Measurements from ENCODE around the gene YTHDF1.
A peak's percentile ranks its signal among the peaks of the same experiment; 100 is the strongest.

YTHDF1 gene

DNA sequence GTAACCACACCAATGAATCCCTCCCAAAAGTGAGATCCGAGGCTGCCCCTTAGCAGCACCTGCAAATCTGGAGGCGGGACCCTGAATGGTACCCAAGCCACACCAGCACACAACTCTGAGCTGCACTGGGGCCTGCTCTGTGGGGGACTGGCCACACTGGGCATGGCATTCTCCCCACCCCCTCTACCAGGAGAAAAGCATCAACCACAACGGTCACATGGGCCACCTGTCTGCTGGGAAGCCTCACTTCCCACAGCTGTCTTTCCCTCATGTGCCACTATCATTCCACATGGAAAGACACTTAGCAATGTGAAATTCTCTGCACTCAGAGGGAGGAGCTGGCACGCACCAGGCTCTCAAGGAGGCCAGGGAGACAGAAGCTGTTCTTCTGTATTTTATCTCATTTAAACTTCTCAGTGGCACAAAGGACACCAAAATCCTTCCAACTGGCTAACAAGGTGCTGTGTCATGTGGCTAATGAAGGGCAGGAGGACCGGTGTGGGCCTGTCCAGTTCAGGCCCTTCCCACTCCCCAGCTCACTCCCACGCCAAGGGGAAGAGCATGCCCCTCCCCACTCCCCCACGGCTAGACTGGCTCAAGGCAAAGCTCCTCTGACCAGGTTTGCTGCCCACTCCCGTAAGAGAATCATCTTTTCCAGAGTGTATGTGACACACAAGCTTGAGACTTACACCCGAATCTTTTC is 19.0 kb downstream of the YTHDF1 start (continued):
- TF ChIP-seq, protein P1, sequence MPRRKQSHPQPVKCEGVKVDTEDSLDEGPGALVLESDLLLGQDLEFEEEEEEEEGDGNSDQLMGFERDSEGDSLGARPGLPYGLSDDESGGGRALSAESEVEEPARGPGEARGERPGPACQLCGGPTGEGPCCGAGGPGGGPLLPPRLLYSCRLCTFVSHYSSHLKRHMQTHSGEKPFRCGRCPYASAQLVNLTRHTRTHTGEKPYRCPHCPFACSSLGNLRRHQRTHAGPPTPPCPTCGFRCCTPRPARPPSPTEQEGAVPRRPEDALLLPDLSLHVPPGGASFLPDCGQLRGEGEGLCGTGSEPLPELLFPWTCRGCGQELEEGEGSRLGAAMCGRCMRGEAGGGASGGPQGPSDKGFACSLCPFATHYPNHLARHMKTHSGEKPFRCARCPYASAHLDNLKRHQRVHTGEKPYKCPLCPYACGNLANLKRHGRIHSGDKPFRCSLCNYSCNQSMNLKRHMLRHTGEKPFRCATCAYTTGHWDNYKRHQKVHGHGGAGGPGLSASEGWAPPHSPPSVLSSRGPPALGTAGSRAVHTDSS (tag by site-specific recombination; IDR thresholded peaks at IDR 0.05) = no peak
- no peak for TF ChIP-seq ZXDB (tag by site-specific recombination; IDR thresholded peaks at IDR 0.05)
- TF ChIP-seq HOXC10 (CRISPR knock-in tag; IDR thresholded peaks at IDR 0.05) = no peak
- TF ChIP-seq ZNF777 (tag by site-specific recombination; IDR thresholded peaks at IDR 0.05; ENCODE audit: borderline replicate concordance) = no peak
- TF ChIP-seq ZNF2 (tag by site-specific recombination; IDR thresholded peaks at IDR 0.05) = no peak
- TF ChIP-seq ZFHX2 (tag by site-specific recombination; conservative IDR thresholded peaks at IDR 0.05) = peak; percentile 85
- TF ChIP-seq ZNF366 (tag by site-specific recombination; conservative IDR thresholded peaks at IDR 0.05) = no peak
- TF ChIP-seq ZNF830 (tag by site-specific recombination; IDR thresholded peaks at IDR 0.05; ENCODE audit: low read depth) = no peak
- TF ChIP-seq ZNF623 (tag by site-specific recombination; IDR thresholded peaks at IDR 0.05) = no peak
- TF ChIP-seq, protein P2, sequence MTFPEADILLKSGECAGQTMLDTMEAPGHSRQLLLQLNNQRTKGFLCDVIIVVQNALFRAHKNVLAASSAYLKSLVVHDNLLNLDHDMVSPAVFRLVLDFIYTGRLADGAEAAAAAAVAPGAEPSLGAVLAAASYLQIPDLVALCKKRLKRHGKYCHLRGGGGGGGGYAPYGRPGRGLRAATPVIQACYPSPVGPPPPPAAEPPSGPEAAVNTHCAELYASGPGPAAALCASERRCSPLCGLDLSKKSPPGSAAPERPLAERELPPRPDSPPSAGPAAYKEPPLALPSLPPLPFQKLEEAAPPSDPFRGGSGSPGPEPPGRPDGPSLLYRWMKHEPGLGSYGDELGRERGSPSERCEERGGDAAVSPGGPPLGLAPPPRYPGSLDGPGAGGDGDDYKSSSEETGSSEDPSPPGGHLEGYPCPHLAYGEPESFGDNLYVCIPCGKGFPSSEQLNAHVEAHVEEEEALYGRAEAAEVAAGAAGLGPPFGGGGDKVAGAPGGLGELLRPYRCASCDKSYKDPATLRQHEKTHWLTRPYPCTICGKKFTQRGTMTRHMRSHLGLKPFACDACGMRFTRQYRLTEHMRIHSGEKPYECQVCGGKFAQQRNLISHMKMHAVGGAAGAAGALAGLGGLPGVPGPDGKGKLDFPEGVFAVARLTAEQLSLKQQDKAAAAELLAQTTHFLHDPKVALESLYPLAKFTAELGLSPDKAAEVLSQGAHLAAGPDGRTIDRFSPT (tag by site-specific recombination; IDR thresholded peaks at IDR 0.05) = no peak
- 0 out of 2 replicates have a peak, but pooled peaks have one; percentile 20 for TF ChIP-seq GLIS2 (tag by site-specific recombination; IDR thresholded peaks at IDR 0.05)
- no peak for TF ChIP-seq ZNF561 (tag by site-specific recombination; IDR thresholded peaks at IDR 0.05; ENCODE audit: borderline replicate concordance)
- no peak for TF ChIP-seq ZNF16 (tag by site-specific recombination; IDR thresholded peaks at IDR 0.05; ENCODE audit: low read depth)
- no peak for TF ChIP-seq ZNF768 (tag by site-specific recombination; IDR thresholded peaks at IDR 0.05)
- TF ChIP-seq ZFP69B (tag by site-specific recombination; IDR thresholded peaks at IDR 0.05) = no peak
- TF ChIP-seq ZNF341 (tag by site-specific recombination; IDR thresholded peaks at IDR 0.05; ENCODE audit: low read depth) = peak; percentile 86
- TF ChIP-seq, protein P3, sequence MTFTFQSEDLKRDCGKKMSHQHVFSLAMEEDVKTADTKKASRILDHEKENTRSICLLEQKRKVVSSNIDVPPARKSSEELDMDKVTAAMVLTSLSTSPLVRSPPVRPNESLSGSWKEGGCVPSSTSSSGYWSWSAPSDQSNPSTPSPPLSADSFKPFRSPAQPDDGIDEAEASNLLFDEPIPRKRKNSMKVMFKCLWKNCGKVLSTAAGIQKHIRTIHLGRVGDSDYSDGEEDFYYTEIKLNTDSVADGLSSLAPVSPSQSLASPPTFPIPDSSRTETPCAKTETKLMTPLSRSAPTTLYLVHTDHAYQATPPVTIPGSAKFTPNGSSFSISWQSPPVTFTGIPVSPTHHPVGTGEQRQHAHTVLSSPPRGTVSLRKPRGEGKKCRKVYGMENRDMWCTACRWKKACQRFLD (tag by site-specific recombination; IDR thresholded peaks at IDR 0.05) = no peak
- TF ChIP-seq FEZF1 (tag by site-specific recombination; IDR thresholded peaks at IDR 0.05) = no peak
- no peak for TF ChIP-seq ZBTB10 (tag by site-specific recombination; IDR thresholded peaks at IDR 0.05)
- no peak for TF ChIP-seq ZNF677 (tag by site-specific recombination; IDR thresholded peaks at IDR 0.05)
- no peak for TF ChIP-seq ZNF791 (tag by site-specific recombination; IDR thresholded peaks at IDR 0.05)
- TF ChIP-seq, protein P4, sequence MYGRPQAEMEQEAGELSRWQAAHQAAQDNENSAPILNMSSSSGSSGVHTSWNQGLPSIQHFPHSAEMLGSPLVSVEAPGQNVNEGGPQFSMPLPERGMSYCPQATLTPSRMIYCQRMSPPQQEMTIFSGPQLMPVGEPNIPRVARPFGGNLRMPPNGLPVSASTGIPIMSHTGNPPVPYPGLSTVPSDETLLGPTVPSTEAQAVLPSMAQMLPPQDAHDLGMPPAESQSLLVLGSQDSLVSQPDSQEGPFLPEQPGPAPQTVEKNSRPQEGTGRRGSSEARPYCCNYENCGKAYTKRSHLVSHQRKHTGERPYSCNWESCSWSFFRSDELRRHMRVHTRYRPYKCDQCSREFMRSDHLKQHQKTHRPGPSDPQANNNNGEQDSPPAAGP (tag by site-specific recombination; IDR thresholded peaks at IDR 0.05) = no peak
- TF ChIP-seq SCRT1 (tag by site-specific recombination; IDR thresholded peaks at IDR 0.05; ENCODE audit: borderline replicate concordance) = 0 out of 2 replicates have a peak, but pooled peaks have one; percentile 12
- no peak for TF ChIP-seq ZNF184 (tag by site-specific recombination; IDR thresholded peaks at IDR 0.05)
- TF ChIP-seq ZNF398 (tag by site-specific recombination; IDR thresholded peaks at IDR 0.05) = no peak
- TF ChIP-seq TRIM28 (IDR thresholded peaks at IDR 0.05; ENCODE audit: borderline replicate concordance, low read length) = no peak
- no peak for TF ChIP-seq KLF1 (tag by site-specific recombination; IDR thresholded peaks at IDR 0.05)
- TF ChIP-seq HOXA7 (CRISPR knock-in tag; IDR thresholded peaks at IDR 0.05; ENCODE audit: borderline replicate concordance) = no peak
- peak; percentile 49; the same call in 1 of the 2 replicates for TF ChIP-seq SCRT2 (tag by site-specific recombination; IDR thresholded peaks at IDR 0.05)
- no peak for TF ChIP-seq GFI1B (tag by site-specific recombination; IDR thresholded peaks at IDR 0.05)
- no peak for TF ChIP-seq ZBTB7A (tag by site-specific recombination; IDR thresholded peaks at IDR 0.05; ENCODE audit: low read depth)
